GM12878 (cell line): ENCODE results near the gene SCARF1. TPM values are rescaled to one million over a fixed set of nuclear protein-coding genes. Genes with fewer than 3 reads are reported as not detected.

Experiments used
- ATAC-seq: fragments of 200-7000 bp; cut with Tn5 transposase; 3 replicates; pipeline ENCODE4 v1.9.1; 2020; ENCODE audit warnings: mild to moderate bottlenecking, moderate library complexity
- BruUV-seq: library from RNA; stranded (reverse); fragments of 400-500 nt; replicated peaks from 2 replicates; lab custom pipeline; 2021; lab: Mats Ljungman, UMichigan
- CTCF ChIA-PET: fragments of 300-600 bp; sonication (Branson Sonifier 250); formaldehyde crosslinking; extraction: SDS; loops from one replicate; lab custom pipeline; 2021; ENCODE audit warnings: inconsistent platforms; lab: Yijun Ruan, JAX
- POLR2A ChIA-PET: fragments of 350-600 bp; formaldehyde crosslinking; extraction: SDS; loops from one replicate; lab custom pipeline; 2021; ENCODE audit warnings: inconsistent platforms; lab: Charles Lee
- RAD21 ChIA-PET: fragments of 300-600 bp; sonication (Branson Sonifier 250); formaldehyde crosslinking; loops from one replicate; lab custom pipeline; 2023; ENCODE audit warnings: antibody characterized with exemption; ENCODE audit not compliant: unreplicated experiment; lab: Charles Lee
- SMC1A ChIA-PET: fragments of 300-600 bp; sonication (Branson Sonifier 250); formaldehyde crosslinking; loops from one replicate; lab custom pipeline; 2023; ENCODE audit not compliant: unreplicated experiment, uncharacterized antibody; lab: Charles Lee
- DNase-seq: peaks from one replicate; pipeline ENCODE4 v3.0.0-alpha.2; 2011; ENCODE audit warnings: low read depth, low spot score
- FAIRE-seq: peaks from 3 replicates; lab custom pipeline; 2011; peaks lifted over from hg19 to GRCh38; lab: Jason Lieb, UNC
- H2AFZ ChIP-seq: 2 replicates; pipeline ENCODE4 v1.6.0; 2011; ENCODE audit warnings: low read depth, low read length, control low read depth; ENCODE audit not compliant: control insufficient read depth
- H3K27ac ChIP-seq: 2 replicates; pipeline ENCODE4 v1.5.1; 2011; ENCODE audit warnings: control low read depth; ENCODE audit not compliant: control insufficient read depth, insufficient read depth
- H3K27me3 ChIP-seq, 2 experiments: replicated peaks in 1 of 2; 2 replicates each; pipeline versions ENCODE4 v1.6.0 to v1.6.1; 2011; ENCODE audit warnings: low read length in 1 of 2; ENCODE audit not compliant: control insufficient read depth in 2 of 2, insufficient read depth in 2 of 2
- H3K36me3 ChIP-seq, 2 experiments: 2 replicates each; pipeline ENCODE4 v1.5.1; 2011; ENCODE audit warnings: low read length in 1 of 2; ENCODE audit not compliant: control insufficient read depth in 2 of 2, insufficient read depth in 2 of 2
- H3K4me1 ChIP-seq: 2 replicates; pipeline ENCODE4 v1.6.1; 2011; ENCODE audit warnings: mild to moderate bottlenecking, low read length, moderate library complexity, mixed read lengths; ENCODE audit not compliant: control insufficient read depth, insufficient read depth
- H3K4me2 ChIP-seq: 2 replicates; pipeline ENCODE4 v1.6.0; 2011; ENCODE audit warnings: control low read depth; ENCODE audit not compliant: control insufficient read depth, insufficient read depth
- H3K4me3 ChIP-seq: fragments of 200-600 bp; sonication (generic); 2 replicates; pipeline ENCODE4 v1.5.1; 2016
- H3K79me2 ChIP-seq: 2 replicates; pipeline ENCODE4 v1.6.0; 2011; ENCODE audit warnings: low read length; ENCODE audit not compliant: control insufficient read depth, insufficient read depth
- H3K9ac ChIP-seq: 2 replicates; pipeline ENCODE4 v1.8.0; 2011; ENCODE audit warnings: low read length, control low read depth, mixed read lengths; ENCODE audit not compliant: control insufficient read depth, insufficient read depth
- H3K9me3 ChIP-seq: replicated peaks from 3 replicates; pipeline ENCODE4 v1.5.1; 2011; ENCODE audit warnings: mild to moderate bottlenecking, low read length; ENCODE audit not compliant: control insufficient read depth, insufficient read depth
- H4K20me1 ChIP-seq: 2 replicates; pipeline ENCODE4 v1.6.0; 2011; ENCODE audit not compliant: control insufficient read depth, insufficient read depth
- CHD2 ChIP-seq: IDR thresholded peaks from 2 replicates; pipeline ENCODE4 v1.6.1; 2011; ENCODE audit warnings: low read depth, low read length, improper control_type of control experiment, borderline replicate concordance
- EGR1 ChIP-seq, 2 experiments: IDR thresholded peaks; 1 replicate in 1 of 2; 2 replicates in 1 of 2; pipeline ENCODE4 v1.6.1; 2011 to 2012; ENCODE audit warnings: low read depth in 2 of 2, low read length in 2 of 2, borderline replicate concordance in 1 of 2, mild to moderate bottlenecking in 1 of 2, moderate library complexity in 1 of 2
- FOS ChIP-seq: IDR thresholded peaks from 3 replicates; pipeline ENCODE4 v1.6.1; 2011; ENCODE audit warnings: borderline replicate concordance; ENCODE audit not compliant: insufficient read length; ENCODE audit errors: extremely low read depth
- GABPA ChIP-seq: IDR thresholded peaks from 2 replicates; pipeline ENCODE4 v1.6.1; 2014; ENCODE audit warnings: antibody characterized with exemption, low read depth, mild to moderate bottlenecking, inconsistent platforms
- IKZF1 ChIP-seq: fragments of 450-650 bp; conservative IDR thresholded peaks from 2 replicates; pipeline ENCODE4 v1.6.1; 2017; ENCODE audit warnings: antibody characterized with exemption, mild to moderate bottlenecking
- IKZF2 ChIP-seq, 2 experiments: fragments of 450-650 bp; IDR thresholded peaks; 2 replicates each; pipeline ENCODE4 v1.6.1; 2017; ENCODE audit warnings: mild to moderate bottlenecking in 2 of 2, moderate library complexity in 2 of 2
- MLLT1 ChIP-seq: fragments of 450-650 bp; IDR thresholded peaks from 2 replicates; pipeline ENCODE4 v1.6.1; 2016; ENCODE audit warnings: mild to moderate bottlenecking
- POU2F2 ChIP-seq: IDR thresholded peaks from 3 replicates; pipeline ENCODE4 v1.6.1; 2011; ENCODE audit warnings: low read depth, mild to moderate bottlenecking, low read length, borderline replicate concordance
- RCOR1 ChIP-seq: conservative IDR thresholded peaks from 2 replicates; pipeline ENCODE4 v1.6.1; 2012; ENCODE audit warnings: low read depth, low read length, improper control_type of control experiment
- SPI1 ChIP-seq: IDR thresholded peaks from 2 replicates; pipeline ENCODE4 v1.6.1; 2011; ENCODE audit warnings: low read depth, mild to moderate bottlenecking, low read length, moderate library complexity, borderline replicate concordance; ENCODE audit not compliant: insufficient read depth
- TCF12 ChIP-seq: IDR thresholded peaks from 2 replicates; pipeline ENCODE4 v1.6.1; 2011; ENCODE audit warnings: low read depth, mild to moderate bottlenecking, low read length
- TCF3 ChIP-seq: IDR thresholded peaks from 2 replicates; pipeline ENCODE4 v1.6.1; 2012; ENCODE audit warnings: low read depth, mild to moderate bottlenecking, low read length, borderline replicate concordance; ENCODE audit not compliant: insufficient read depth
- WGBS: methylation state at CpG from one replicate; pipeline ENCODE4 v1.1.6; 2016; ENCODE audit warnings: low lambda C conversion rate; ENCODE audit not compliant: insufficient replicate concordance, insufficient coverage; ENCODE audit errors: missing lambda C conversion rate; 5-methylcytosine and 5-hydroxymethylcytosine counted together
- in situ Hi-C: fragments of 300-500 bp; cut with MboI; formaldehyde crosslinking; loops from 9 replicates; pipeline ENCODE4 v1.14.3; 2018; ENCODE audit warnings: mixed read lengths
- intact Hi-C: fragments of 100-400 bp; cut with micrococcal nuclease; formaldehyde crosslinking; loops from one replicate; pipeline ENCODE4 v1.14.2; 2022; ENCODE audit not compliant: unreplicated experiment
- polyA plus RNA-seq, 11 experiments: library from polyadenylated mRNA; depleted of rRNA in 4 of 11; unstranded in 6 of 11; stranded (reverse) in 5 of 11; fragments of >200 nt; fragmentation: Nextera tagmentation in 4 of 11; fragmentation: Illumina TruSeq in 1 of 11; extraction: Ambion mirVana in 4 of 11; extraction: Trizol in 1 of 11; gene quantifications; 1 replicate in 1 of 11; 2 replicates in 10 of 11; pipeline versions ENCODE4 v1.2.1 to v1.2.3, GENCODE V29; 2011 to 2016; ENCODE audit warnings: inconsistent platforms in 2 of 11, missing spikeins in 2 of 11, low read depth in 1 of 11
- total RNA-seq, 4 experiments: library from RNA; depleted of rRNA in 3 of 4; stranded (reverse); fragments of >200 nt in 3 of 4; fragmentation: Illumina TruSeq in 1 of 4; extraction: Trizol in 1 of 4; gene quantifications; 2 replicates each; pipeline versions ENCODE4 v1.2.1 to v1.2.3, GENCODE V29; 2013 to 2021

SCARF1 gene
- total and polyA plus RNA-seq, 10 of the 15 experiments (the other 5 are each of a cell fraction or from before 2014, with no cell fraction given) = 0.10 to 1.7 (median 0.43) TPM

- Histone ChIP-seq H3K4me3 (no peak overlapping the region), H3K36me3 (no peaks in the 10 kb centered on the region)
- CTCF ChIA-PET = interaction anchor here (0.6 to 9.9 kb wide), 35 partner anchors 10 to 466 kb away, joined by 3 to 380 read pairs (median 6); partner anchors contain the start of genes INPP5K, RILP and SCARF1
- RAD21 ChIA-PET = interaction anchor here (0.6 to 10.0 kb wide), 26 partner anchors 10 to 371 kb away, joined by 3 to 317 read pairs (median 5); partner anchors contain the start of genes INPP5K, RILP and SCARF1
- FAIRE-seq = no peak
- WGBS = 8% methylated on average over 4 of the region's 4 CpGs
- TF ChIP-seq TCF3 (no peak), SPI1 (peak; percentile 69; the same call in 1 of the 2 replicates)
- TF ChIP-seq, all 136 proteins: peak for 1
- H3K4me1 ChIP-seq = peaks cover 37% of the 10 kb centered on the region
- ChIA-PET POLR2A (interaction anchor here (0.6 to 6.0 kb wide), 8 partner anchors 18 to 230 kb away, joined by 3 to 56 read pairs (median 6); partner anchors contain the start of genes INPP5K and RILP), SMC1A (interaction anchor here (0.6 to 5.4 kb wide), 17 partner anchors 14 to 269 kb away, joined by 3 to 107 read pairs (median 4); partner anchors contain the start of genes INPP5K and PITPNA)
- no peaks in the 10 kb centered on the region for H3K9me3 ChIP-seq
- no peak overlapping the region for H2AFZ ChIP-seq
- intact Hi-C loops (loop anchor here (5.0 kb wide), 1 partner anchor 113 kb away; the partner anchor contains the start of gene INPP5K), in situ Hi-C loops (no loop called here)
- peaks cover 6% of the 10 kb centered on the region for H3K79me2 ChIP-seq
- no peaks in the 10 kb centered on the region for H4K20me1 ChIP-seq
- DNase-seq (no peak), ATAC-seq (no peak)
- no peak overlapping the region; the same call in 1 of the 2 replicates for H3K4me2 ChIP-seq
- H3K9ac ChIP-seq = no peak overlapping the region
- no TSS peak for BruUV-seq
- no peaks in the 10 kb centered on the region for H3K27me3 ChIP-seq
- no peak overlapping the region for H3K27ac ChIP-seq
Measured at GRCh38 chr17:1630662-1631061, 14.9 kb downstream of the SCARF1 start.

- RAD21 ChIA-PET = interaction anchor here (0.6 to 10.0 kb wide), 27 partner anchors 11 to 370 kb away, joined by 3 to 317 read pairs (median 4); partner anchors contain the start of genes INPP5K, RILP and SCARF1
- Histone ChIP-seq H3K4me3 (peak overlapping the region; percentile 88), H2AFZ (peak overlapping the region; percentile 79), H3K4me1 (peaks cover 42% of the 10 kb centered on the region), H3K79me2 (peaks cover 6% of the 10 kb centered on the region), H3K4me2 (peak overlapping the region; percentile 100), H3K9me3 (no peaks in the 10 kb centered on the region), H4K20me1 (no peaks in the 10 kb centered on the region), H3K9ac (peak overlapping the region; percentile 66), H3K27ac (peak overlapping the region; percentile 87; the same call in 1 of the 2 replicates), H3K36me3 (no peaks in the 10 kb centered on the region), H3K27me3 (no peaks in the 10 kb centered on the region)
- FAIRE-seq (no peak), ATAC-seq (peak; percentile 53), DNase-seq (no peak)
- POLR2A ChIA-PET = interaction anchor here (0.5 to 6.0 kb wide), 11 partner anchors 12 to 267 kb away, joined by 3 to 56 read pairs (median 5); no protein-coding TSS in a partner anchor
- SMC1A ChIA-PET = interaction anchor here (0.6 to 5.4 kb wide), 20 partner anchors 14 to 268 kb away, joined by 3 to 107 read pairs (median 4); partner anchors contain the start of genes INPP5K and PITPNA
- in situ Hi-C loops = loop anchor here (10.0 kb wide), 1 partner anchor 55 kb away; no protein-coding TSS in a partner anchor
- whole genome bisulfite sequencing = 13% methylated on average over 44 of the region's 45 CpGs
- no TSS peak for BruUV-seq
- CTCF ChIA-PET = interaction anchor here (0.6 to 9.9 kb wide), 40 partner anchors 11 to 550 kb away, joined by 3 to 380 read pairs (median 4); partner anchors contain the start of genes INPP5K, RILP and SCARF1
- intact Hi-C loops = loop anchor here (1.0 to 5.0 kb wide), 3 partner anchors 37 to 112 kb away; partner anchors contain the start of gene INPP5K
- TF ChIP-seq POU2F2 (0 out of 3 replicates have a peak, but pooled peaks have one; percentile 33), IKZF2 (IDR thresholded peaks at IDR 0.05) (no peak), GABPA (no peak), CHD2 (no peak), FOS (no peak), MLLT1 (0 out of 2 replicates have a peak, but pooled peaks have one; percentile 57), EGR1 (IDR thresholded peaks at IDR 0.05; ENCODE audit: borderline replicate concordance in 1 of 2, low read depth in 2 of 2, low read length in 2 of 2) (no peak), RCOR1 (0 out of 2 replicates have a peak, but pooled peaks have one; percentile 42), TCF12 (peak; percentile 91), IKZF1 (0 out of 2 replicates have a peak, but pooled peaks have one; percentile 32)
Measured at GRCh38 chr17:1629504-1630310, 15.8 kb downstream of the SCARF1 start.
